Progenitor cell of endocrine pancreas (in vitro differentiated cells): ENCODE results near the gene AK8. TPM values are rescaled to one million over a fixed set of nuclear protein-coding genes. Genes with fewer than 3 reads are reported as not detected.

ENCODE experiments used
- DNase-seq: peaks from one replicate; pipeline ENCODE4 v3.0.0; 2021; ENCODE audit warnings: low spot score; ENCODE audit not compliant: unreplicated experiment
- H3K27ac Mint-ChIP-seq: 2 replicates; pipeline ENCODE4 v1.8.0; 2021; ENCODE audit warnings: mild to moderate bottlenecking, moderate library complexity, mixed read lengths
- H3K27me3 Mint-ChIP-seq: 2 replicates; pipeline ENCODE4 v1.8.0; 2021; ENCODE audit warnings: mixed read lengths
- H3K36me3 Mint-ChIP-seq: 2 replicates; pipeline ENCODE4 v1.8.0; 2022; ENCODE audit warnings: mixed read lengths; ENCODE audit not compliant: insufficient read depth
- H3K4me1 Mint-ChIP-seq: 2 replicates; pipeline ENCODE4 v1.8.0; 2021; ENCODE audit warnings: low read depth, mixed read lengths
- H3K4me3 Mint-ChIP-seq: 2 replicates; pipeline ENCODE4 v1.8.0; 2021; ENCODE audit warnings: low read depth, mild to moderate bottlenecking, moderate library complexity, mixed read lengths
- H3K9me3 Mint-ChIP-seq: 2 replicates; pipeline ENCODE4 v1.8.0; 2021; ENCODE audit warnings: low read depth, mixed read lengths
- total RNA-seq: library from RNA; stranded (reverse); gene quantifications from 2 replicates; pipeline ENCODE4 v1.2.1, GENCODE V29; 2021
- TF ChIP-seq, protein P1 (sequence below): fragments of 200-600 bp; sonication (generic); IDR thresholded peaks from one replicate; pipeline ENCODE4 v1.5.0; 2021; ENCODE audit warnings: antibody characterized with exemption, mild to moderate bottlenecking; ENCODE audit not compliant: unreplicated experiment

The AK8 gene
- total RNA-seq, 1 donor from 2014 or later: 1.9 TPM

DNA sequence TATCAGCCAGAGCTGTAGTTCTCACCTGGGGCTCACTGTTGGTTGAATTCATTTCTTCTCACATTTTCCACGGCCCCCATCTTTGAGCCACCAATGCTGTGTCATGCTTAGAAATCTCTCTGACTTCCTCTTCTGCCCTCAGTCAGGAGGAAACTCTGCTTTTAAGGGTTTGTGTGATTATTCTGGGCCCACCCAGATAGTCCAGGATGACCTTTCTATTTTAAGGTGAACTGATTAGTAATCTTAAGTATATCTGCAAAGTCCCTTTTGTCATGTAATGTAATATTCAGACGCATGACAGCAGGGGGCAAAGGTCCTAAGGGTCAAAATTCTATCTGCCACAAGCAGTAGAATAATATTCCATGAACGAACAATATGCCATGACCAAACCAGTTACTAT is 88.4 kb downstream of the AK8 start:
- Mint-ChIP-seq H3K27me3 (peaks cover 22% of the 10 kb centered on the region), H3K9me3 (peaks cover 12% of the 10 kb centered on the region), H3K4me1 (no peaks in the 10 kb centered on the region), H3K36me3 (no peaks in the 10 kb centered on the region), H3K4me3 (no peak overlapping the region), H3K27ac (no peak overlapping the region)
- TF ChIP-seq, protein P1, sequence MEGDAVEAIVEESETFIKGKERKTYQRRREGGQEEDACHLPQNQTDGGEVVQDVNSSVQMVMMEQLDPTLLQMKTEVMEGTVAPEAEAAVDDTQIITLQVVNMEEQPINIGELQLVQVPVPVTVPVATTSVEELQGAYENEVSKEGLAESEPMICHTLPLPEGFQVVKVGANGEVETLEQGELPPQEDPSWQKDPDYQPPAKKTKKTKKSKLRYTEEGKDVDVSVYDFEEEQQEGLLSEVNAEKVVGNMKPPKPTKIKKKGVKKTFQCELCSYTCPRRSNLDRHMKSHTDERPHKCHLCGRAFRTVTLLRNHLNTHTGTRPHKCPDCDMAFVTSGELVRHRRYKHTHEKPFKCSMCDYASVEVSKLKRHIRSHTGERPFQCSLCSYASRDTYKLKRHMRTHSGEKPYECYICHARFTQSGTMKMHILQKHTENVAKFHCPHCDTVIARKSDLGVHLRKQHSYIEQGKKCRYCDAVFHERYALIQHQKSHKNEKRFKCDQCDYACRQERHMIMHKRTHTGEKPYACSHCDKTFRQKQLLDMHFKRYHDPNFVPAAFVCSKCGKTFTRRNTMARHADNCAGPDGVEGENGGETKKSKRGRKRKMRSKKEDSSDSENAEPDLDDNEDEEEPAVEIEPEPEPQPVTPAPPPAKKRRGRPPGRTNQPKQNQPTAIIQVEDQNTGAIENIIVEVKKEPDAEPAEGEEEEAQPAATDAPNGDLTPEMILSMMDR: no peak
- no peak for DNase-seq

DNA sequence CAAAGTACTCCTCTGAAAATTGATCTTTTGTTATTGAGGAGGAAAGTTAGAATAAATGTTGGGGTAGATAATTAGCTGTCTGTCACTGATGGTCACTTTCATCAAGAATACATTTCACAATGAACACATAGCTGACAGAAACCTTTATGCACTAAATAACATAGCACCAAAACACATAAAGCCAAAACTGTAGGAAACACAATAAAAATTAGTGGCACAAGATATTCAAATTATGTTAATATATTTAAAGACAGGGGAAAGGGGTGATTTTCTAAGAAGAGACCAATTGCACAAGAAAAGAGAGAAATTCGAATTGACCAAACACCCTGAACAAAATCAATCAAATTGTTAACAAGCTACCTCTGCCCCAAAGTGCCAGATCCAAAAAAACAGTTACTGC is 89.7 kb downstream of the AK8 start:
- Mint-ChIP-seq H3K9me3 (peaks cover 12% of the 10 kb centered on the region), H3K4me3 (no peak overlapping the region), H3K4me1 (no peaks in the 10 kb centered on the region), H3K36me3 (no peaks in the 10 kb centered on the region), H3K27me3 (peaks cover 13% of the 10 kb centered on the region), H3K27ac (no peak overlapping the region)
- TF ChIP-seq, protein P1: no peak
- DNase-seq: no peak

DNA sequence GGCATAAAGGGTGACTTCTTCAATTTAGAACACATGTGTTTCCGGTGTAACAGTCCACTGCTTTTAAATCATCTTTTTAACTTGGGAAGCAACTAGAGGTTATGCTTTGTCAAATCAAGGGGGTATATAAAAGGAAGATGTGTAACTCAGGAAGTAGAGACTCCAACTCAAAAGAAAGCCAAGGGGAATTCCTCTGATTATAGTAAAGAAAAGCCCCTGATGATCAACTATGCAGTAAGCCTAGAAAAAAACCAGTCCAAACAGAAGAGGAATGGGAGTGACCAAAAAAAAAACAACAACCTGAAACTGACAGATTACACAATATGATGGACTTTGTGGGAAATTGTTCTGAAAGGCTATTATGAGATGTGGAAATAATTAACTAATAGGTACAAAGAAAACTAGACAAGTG is 90.3 kb downstream of the AK8 start:
- no peak overlapping the region for H3K27ac Mint-ChIP-seq
- H3K36me3 Mint-ChIP-seq: no peaks in the 10 kb centered on the region
- TF ChIP-seq, protein P1: no peak
- H3K4me3 Mint-ChIP-seq: no peak overlapping the region
- H3K4me1 Mint-ChIP-seq: no peaks in the 10 kb centered on the region
- H3K27me3 Mint-ChIP-seq: peaks cover 12% of the 10 kb centered on the region
- DNase-seq: no peak
- peaks cover 12% of the 10 kb centered on the region for H3K9me3 Mint-ChIP-seq

DNA sequence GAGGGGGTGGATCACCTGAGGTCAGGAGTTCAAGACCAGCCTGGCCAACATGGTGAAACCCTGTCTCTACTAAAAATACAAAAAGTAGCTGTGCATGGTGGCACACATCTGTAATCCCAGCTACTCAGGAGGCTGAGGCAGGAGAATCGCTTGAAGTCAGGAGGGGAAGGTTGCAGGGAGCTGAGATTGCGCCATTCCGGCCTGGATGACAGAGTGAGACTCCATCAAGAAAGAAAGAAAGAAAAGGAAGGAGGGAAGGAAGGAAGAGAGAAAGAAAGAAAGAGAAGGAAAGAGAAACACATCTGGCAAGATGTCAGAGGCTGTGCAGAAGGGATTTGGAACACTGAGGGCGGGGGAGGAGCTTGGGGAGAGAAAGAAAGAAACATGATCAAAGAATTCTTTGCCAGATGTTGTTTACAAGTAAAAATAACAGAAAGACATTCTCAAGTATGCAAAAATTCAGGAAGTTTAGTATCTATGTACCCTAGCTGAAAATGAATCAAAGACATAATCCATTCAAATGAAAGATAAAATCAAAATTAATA is 93.7 kb downstream of the AK8 start:
- H3K27me3 Mint-ChIP-seq: peaks cover 32% of the 10 kb centered on the region

DNA sequence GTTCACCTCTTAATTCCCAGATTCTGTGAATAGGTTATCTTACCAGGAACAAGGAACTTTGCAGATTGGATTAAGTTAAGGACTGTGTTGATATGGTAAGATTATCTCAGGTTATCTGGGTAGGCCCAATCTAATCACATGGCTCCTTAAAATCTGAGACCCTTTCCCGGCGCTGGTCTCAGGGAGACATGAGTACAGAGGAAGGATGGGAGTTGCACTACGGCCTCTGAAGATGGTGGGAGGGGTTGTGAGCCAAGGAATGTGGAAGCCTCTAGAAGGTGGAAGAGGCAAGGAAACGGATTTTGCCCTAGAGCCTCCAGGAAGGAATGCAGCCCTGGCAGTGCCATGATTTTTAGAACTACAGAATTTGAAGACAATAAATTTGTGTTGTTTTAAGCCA is 95.1 kb downstream of the AK8 start:
- Mint-ChIP-seq H3K4me3 (no peak overlapping the region), H3K9me3 (peaks cover 4% of the 10 kb centered on the region), H3K27me3 (peaks cover 32% of the 10 kb centered on the region), H3K27ac (no peak overlapping the region), H3K36me3 (no peaks in the 10 kb centered on the region), H3K4me1 (no peaks in the 10 kb centered on the region)
- TF ChIP-seq, protein P1: no peak
- no peak for DNase-seq

More for the DNA sequence above, 93.7 kb downstream of the AK8 start:
- no peak overlapping the region for H3K27ac Mint-ChIP-seq
- DNase-seq: no peak
- TF ChIP-seq, protein P1: no peak
- no peaks in the 10 kb centered on the region for H3K4me1 Mint-ChIP-seq
- H3K36me3 Mint-ChIP-seq: no peaks in the 10 kb centered on the region
- H3K4me3 Mint-ChIP-seq: no peak overlapping the region
- peaks cover 12% of the 10 kb centered on the region for H3K9me3 Mint-ChIP-seq
